Activated CD8-positive, alpha-beta memory T cell treated with anti-CD3 and anti-CD28 coated beads, Interleukin-2, amount 50 U/mL, for 48 hours (primary cell): ENCODE results near the gene MUS81.

Experiments
- DNase-seq: peaks from one replicate; pipeline ENCODE4 v3.0.0-alpha.2; 2020

The MUS81 gene

DNA sequence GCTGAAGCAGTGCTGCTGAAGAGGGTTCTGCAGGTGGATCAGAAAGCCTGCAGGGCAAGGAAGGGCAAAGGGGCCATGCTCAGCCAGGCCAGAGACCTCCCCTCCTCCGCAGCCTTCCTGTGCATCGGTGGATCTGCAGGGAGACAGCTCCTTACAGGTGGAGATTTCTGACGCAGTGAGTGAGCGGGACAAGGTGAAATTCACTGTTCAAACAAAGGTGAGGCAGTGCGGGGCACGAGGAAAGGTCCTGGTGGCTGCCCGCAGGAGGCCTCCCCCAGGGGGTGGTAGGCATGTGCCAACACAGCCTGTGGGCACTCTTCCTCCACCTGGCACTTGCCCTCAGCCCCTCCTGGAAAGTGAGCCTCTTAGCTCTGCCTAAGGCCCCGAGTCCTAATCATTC lies 10.9 kb upstream of the MUS81 start:
- DNase-seq: no peak

DNA sequence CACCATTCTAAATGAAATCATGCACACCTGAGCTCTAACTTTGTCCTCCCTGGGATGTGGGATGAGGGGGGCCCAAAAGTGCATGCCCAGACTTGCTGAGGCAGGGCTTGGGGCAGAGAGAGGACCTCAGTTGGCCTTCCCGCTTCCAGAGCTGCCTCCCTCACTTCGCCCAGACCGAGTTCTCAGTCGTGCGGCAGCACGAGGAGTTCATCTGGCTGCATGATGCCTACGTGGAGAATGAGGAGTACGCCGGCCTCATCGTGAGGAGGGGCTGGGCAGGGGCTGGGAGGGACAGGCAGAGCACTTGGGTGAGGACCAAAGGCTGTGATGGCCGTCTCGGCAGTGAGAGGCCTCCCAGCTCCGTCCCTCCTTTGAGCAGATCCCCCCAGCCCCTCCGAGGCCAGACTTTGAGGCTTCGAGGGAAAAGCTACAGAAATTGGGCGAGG lies 10.4 kb upstream of the MUS81 start:
- no peak for DNase-seq

DNA sequence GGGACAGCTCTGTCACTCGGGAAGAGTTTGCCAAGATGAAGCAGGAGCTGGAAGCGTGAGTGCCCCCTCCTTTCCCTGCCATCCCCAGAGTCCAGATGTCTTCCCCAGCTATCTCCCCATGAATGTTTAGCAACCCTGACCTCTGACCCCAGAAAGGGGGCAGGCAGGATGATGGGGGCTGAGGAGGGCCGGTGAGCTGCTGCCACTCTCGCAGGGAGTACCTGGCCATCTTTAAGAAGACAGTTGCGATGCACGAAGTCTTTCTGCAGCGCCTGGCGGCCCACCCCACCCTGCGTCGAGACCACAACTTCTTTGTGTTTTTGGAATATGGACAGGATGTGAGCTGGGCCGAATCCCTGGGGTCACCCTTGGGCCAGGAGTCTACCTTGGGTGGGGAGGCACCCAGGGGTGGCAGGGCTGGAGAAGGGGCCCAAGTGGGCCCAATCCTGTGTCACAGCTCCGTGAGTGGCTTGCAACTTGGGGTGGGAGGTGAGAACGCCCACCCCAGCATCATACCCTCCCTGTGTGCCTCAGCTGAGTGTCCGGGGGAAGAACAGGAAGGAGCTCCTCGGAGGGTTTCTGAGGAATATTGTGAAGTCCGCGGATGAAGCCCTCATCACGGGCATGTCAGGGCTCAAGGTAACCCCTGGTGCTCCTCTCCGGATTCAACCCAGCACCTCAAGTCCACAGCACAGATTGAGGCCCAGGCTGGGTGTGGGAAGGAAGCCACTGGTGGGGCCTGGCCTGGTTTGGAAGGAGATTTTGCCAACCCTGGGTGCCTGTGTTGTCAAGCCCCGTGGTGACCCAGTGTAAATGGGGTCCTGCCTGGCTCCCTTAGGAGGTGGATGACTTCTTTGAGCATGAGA lies 9.8 kb upstream of the MUS81 start:
- peak; percentile 58 for DNase-seq

DNA sequence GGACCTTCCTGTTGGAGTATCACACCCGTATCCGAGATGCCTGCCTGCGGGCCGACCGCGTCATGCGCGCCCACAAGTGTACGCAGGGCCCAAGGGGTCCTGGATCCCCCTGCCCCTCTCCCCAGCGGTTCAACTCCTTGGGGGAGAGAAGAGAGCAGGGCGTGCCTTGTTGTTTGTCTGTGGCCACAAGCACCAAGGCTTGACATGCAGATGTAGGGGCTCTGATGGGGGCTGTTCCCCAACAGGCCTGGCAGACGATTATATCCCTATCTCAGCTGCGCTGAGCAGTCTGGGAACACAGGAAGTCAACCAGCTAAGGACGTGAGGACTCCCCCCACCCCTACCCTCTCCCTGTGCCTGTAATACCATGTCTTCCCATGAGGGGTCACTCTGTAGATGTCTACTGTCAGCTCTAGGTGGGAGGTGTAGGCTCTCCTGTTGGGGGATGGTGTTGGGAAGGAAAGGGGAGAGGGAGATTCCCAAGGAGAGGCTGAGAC lies 9.1 kb upstream of the MUS81 start:
- DNase-seq: peak; percentile 75

DNA sequence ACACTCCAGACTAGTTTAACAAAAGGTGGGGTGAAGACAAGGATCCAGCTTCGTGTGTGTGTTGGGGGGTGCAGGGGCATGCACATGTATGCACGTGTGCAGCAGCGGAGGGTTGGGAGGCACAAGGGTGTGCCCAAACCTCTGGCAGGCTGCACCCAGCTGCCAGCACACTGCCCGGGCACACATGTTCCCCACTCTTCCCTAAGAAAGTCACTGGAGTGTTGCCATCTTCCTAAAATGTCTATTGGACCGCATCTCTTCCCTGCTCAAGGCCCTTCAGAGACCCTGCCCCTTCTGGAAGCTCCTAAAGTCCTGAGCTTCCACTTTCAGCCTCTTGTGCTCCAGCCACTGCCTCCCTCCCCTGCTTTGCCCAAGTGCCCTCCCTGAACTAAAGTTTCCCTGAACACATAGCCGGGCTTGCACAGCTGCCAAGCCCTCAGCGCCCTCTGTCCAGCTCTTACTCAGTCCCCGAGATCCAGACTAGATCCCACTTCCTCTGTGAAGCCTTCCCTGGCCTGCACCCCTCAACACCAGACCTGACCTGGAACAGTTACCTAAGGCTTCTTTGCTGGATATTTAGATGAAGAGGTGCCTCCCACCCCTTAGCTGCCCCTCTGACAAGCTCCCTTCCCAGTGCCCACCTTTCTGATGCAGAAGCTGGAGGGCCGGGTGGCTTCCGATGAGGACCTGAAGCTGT lies 8.3 kb upstream of the MUS81 start:
- DNase-seq: peak; percentile 61

DNA sequence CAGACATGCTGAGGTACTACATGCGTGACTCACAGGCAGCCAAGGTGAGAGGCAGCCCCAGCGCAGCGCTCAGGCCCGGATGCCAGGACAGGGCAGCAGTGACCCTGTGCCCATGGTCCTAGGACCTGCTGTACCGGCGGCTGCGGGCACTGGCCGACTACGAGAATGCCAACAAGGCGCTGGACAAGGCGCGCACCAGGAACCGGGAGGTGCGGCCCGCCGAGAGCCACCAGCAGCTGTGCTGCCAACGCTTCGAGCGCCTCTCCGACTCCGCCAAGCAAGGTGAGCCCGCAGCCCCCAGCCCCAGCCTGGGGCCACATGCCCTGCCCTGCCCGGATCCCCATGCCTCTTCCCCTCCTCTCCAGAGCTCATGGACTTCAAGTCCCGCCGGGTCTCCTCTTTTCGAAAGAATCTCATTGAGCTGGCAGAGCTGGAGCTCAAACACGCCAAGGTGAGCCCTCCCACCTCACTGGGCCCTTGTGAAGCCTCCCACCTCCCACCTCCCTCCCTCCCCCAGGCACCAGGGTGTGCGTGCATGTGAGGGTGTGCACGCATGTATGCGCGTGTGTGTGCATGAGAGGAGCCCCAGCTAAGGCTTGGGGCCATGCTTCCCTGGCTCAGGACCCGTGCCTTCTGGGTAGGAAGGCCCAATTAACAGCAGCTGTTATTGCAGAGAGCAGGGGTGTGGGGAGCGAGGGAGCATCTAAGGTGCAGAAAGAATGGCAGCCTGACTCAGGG lies 7.6 kb upstream of the MUS81 start:
- DNase-seq: peak; percentile 66

DNA sequence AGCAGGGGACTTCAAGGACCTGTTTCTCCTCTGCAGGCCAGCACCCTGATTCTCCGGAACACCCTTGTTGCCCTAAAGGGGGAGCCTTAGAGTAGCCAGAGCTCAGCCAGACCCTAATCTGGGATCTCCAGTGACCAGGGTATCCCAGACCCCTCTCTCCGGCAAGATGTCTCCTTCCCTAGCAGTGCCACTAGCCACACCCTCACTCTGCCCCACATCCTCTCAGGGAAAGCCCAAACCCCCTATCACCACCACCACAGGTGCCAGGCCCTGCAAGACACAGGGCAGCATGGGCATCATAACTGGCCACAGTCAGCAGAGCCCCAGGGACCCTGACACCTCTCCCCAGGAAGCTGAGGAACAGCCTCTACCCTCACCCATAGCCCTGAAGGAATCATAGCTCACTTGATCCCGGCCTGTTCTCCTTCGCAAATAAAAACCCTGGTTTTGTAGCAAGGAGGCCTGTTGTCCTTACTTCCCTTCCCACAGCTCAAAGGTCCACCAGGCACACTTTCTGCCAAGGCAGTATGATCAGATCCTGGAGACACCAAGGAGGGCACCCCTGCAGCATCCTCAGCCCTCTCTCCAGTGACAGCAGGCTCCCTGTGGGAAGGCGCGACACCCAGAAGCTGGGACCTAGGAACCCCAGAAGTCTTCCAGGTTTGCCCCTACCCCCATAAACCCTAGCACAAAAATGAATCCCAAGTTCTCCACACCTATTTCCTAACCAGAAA lies 6.8 kb upstream of the MUS81 start:
- no peak for DNase-seq

DNA sequence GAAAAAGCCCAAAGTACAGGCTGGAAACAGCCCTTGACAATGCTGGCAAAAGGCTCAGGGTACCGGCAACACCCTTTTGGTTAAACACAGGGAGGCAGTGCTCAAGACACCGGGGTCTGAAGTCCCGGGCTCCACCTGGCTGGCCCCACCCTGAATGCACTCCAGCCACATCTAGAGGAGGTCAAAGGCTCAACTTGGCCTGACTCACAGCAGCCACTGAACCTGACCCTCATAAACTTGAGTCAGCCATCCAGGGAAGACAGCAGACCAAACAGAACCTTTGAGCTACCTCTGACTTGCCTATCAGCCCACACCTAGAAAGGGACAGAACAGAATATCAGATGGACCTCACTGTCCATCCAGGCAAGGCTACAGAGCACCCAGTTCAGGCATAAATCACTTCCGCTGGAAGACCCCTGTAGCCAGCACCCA lies 6.1 kb upstream of the MUS81 start:
- DNase-seq: peak; percentile 57

DNA sequence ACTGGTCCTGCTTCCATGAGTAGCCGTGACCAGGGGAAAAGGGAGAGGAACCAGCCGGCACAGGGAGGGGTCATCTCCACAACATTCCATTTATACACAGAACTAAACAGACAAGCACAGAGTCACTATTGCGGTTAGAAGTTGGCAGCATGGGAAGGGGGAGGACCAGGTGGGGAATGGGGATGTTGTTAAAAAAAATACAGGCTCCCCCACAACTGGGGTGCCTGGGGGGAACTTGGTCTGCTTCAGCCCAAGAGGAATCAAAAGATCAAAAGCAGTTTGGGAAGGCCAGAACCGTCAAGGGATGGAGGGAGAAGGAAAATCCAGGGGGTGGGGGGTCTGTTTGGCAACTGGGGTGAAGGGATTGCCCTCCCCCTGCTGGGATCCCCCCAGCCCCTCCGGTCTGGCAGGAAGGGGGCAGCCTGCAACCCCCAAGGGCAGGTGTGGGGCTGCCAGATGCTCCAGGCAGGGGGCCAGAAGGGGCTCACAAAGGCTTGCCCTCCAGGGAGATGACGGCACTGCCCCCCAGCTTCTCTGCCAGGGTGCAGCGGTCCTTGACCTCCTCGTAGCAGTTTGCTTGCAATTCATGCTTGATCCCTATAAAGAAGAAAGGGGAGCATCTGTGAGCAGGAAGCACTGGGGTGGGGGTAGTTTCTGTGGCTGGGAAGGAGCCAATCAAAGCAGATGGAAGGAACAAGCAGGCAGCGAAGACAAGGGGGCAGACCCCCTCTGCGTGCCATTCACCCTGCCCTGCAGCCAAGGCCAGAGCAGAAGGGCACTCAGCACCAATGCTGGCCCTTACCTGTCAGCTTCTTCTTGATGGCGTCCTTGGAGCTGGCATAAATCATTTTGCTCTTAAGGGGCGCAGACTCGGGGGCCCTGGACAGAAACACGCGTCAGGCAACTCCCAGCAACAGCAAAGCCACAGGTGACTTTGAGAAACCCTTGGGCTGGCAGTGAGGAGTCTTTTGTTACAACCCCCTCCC lies 5.1 kb upstream of the MUS81 start:
- DNase-seq: peak; percentile 48

DNA sequence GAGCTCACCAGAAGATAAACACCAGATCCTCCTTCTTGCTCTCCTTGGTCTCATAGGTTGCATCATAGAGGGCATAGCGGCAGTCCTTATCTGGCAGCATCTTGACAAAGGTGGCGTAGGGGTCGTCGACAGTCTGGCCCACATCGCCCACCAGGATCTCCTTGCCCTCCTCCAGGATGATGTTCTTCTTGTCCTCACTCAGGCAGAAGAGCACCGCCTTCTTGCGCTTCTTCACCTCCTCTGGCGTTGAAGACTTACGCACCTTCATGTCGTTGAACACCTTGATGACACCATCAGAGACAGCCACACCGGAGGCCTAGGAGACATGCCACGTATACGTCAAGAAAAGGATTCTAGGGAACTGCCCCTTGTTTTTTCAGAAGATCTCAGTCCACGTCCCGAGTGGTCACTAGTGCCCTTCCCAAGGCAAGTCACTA lies 4.3 kb upstream of the MUS81 start:
- DNase-seq: peak; percentile 48

DNA sequence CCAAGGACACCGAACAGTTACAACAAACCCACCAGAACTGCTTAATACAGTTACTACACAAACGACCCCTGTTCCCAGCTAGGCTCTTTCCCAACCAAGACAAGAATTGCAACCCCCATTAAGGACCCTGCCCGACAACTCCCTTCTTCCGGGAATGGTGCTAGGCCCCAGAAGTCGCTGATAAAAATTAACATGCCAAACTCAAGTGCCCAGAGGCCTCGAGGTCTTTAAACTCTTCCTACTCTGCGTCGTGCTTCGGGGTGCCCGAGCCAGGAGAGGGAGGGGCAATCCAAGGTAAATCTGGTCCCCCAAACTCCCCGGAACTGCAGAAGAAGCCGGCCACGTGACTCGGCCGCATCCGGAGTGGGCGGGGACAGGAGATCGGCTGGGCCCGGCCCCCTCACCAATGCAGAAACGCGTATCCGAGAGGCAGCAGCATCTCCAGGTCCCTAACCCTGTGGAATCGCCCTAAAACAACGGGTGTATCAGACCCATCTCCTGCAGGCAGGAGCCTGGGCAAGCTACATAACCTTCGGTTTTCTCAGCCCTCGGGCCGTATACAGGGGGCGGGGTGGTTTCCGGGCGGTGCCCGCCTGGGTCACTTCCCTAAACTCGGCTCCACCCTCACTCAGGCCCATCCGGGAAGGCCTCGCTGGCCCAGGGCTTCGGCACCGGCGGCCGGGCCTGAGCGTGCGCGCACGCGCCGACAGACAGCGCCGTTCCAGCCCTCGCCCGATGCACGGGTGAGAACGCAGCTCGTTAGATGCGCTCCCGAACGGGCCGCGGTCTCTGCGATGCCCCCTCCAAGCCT lies 3.3 kb upstream of the MUS81 start:
- peak; percentile 90 for DNase-seq

DNA sequence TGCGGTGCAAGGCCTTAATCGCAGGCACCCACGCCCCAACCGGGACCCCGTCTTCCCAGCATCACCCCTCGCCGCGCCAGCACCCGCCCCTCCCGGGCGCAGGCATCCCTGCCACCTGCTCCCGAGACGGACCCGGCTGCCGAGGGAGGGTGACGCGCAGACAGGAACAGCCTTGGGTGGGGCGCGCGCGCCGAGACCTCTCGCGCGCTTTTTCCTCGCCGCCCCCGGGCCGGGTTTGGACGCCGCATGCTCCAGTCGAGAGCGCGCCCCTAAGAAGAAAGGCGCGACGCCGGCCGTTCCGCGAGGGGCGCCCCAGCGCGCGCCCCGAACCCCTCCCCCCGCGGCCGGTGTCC lies 2.8 kb upstream of the MUS81 start:
- DNase-seq: peak; percentile 85

DNA sequence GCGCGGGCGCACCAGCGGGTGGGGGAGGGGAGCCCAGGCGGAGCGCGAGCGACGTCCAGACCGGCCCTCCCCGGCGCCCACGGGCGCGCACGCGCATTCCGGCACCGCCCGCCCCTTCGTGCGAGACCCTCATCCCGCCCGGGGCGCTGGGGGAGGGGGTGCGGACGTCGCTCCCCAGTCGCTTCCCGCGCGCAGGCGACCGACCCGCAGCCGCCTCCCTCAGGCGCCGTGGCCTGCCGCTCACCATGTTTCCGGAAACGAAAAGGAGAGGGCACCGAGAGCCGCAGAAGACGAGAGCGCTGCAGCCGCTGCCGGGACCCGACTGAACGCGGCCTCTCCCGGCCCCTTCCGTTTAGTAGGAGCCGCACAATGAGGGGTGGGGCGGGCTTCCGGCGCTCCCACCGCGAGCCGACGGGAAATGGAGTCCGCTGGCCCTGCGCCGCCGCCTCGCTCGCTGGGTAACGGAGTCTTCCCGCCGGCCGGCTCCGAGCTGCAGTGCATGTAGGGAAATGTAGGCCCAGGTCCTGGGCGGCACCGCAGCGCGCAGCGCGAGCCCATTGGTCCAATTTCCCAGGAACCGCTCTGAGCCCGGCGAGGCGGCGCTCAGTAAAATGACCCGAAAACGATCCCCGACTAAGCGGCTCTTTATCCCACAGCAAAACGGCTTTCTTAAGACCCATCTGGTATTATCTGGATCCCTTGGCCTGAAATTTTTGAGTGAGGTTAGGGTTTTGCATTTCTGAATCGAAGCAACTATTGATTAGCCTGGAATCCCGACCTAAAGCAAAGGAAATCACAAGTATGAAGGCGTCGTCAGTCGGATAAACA lies 2.2 kb upstream of the MUS81 start, which contains the start of gene CFL1:
CFL1 (minus strand) TSS at position 328 of the 828 bp plus-strand sequence; CDS start at position 247, 81 bp downstream.
- DNase-seq: peak; percentile 97

DNA sequence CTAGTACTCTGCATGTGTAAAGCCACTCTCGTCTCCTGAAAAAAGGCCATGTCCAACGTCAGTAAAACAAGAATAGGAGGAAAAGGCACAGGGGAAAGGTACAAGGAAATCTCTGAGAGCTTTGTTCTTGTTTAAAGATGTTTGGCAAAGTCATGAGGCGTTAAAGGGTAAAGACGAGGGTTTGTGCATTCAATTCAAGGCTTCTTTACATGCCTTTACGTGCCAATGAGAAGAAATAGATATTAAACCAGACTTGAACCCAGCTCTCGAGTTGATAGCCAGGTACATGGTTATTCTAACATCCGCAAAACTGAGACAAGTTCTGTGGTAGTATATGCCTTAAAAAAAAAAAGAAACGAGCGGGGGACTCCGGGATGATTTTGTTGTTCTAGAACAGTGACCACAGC lies 1.5 kb upstream of the MUS81 start:
- DNase-seq: no peak

DNA sequence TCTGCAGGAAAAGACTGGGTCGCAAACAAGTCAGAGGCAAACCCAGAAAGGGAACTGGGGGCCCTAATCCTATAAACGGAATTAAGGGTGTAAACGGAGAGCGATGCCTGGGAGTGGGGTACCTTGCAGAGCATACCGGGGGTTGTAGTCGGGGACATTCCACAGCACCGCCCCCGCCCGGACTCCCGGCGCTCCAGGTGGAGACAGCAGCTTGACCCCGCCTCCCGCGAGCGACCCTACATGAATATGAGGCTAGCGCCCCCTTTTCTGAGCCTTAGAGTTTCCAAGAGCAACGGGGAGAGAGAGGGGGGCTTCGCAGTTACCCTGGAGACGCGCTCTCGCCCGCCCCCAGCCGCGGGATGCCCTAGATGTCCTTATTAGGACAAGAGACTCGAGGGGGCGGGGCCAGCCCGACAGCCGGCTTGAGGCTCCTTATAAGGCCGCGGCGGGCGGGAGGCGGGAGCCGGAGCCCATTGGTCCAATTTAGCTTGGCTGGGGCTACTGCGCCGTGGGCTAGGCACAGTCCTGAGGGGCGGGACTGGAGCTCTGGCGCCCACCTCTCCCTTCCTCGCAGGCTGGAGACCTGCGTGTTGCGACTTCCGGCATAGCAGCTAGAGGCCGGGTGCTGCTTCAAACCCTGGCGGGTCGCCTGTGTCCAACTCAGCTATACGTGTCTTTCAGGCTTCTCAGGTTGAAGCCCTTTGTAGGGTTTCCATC lies 980 bp upstream of the MUS81 start:
- peak; percentile 98 for DNase-seq

DNA sequence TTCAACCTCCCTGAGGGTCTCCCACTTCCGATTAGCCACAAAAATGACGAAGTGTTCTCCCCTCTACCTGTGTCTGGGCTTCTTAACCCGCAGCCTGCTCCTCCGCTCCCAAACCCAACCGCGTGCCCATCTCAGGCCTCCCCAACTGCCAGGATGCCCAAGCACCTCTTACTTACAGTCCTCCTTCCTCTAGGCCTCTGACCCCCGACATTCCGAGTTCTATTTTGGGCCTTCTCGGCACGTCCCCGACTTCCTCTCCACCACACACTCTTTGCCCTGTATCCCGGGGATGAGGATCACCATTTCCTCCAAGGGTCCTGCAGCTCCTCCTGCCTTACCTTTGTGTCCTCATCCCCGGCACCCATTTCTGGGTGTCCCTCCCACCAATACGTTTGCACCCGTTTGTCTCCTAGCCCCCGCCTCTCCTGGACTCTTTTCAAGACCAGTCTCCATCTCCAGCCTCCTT lies 388 bp upstream of the MUS81 start:
- peak; percentile 81 for DNase-seq

DNA sequence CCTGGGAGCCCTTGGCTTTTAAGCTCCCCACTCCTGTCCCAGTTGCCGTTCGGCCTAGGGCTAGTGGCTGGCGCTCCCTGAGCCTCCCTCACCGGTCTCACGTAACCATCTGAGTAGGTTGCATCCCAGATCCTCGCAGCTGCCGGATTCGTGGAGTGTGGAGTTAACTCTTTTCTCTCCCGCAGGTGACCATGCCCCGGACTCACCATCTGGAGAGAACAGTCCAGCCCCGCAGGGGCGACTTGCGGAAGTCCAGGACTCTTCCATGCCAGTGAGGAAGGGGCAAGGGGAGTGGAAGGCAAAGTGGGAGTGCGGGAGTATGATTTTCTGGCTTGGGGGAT lies 902 bp downstream of the MUS81 start:
- no peak for DNase-seq

DNA sequence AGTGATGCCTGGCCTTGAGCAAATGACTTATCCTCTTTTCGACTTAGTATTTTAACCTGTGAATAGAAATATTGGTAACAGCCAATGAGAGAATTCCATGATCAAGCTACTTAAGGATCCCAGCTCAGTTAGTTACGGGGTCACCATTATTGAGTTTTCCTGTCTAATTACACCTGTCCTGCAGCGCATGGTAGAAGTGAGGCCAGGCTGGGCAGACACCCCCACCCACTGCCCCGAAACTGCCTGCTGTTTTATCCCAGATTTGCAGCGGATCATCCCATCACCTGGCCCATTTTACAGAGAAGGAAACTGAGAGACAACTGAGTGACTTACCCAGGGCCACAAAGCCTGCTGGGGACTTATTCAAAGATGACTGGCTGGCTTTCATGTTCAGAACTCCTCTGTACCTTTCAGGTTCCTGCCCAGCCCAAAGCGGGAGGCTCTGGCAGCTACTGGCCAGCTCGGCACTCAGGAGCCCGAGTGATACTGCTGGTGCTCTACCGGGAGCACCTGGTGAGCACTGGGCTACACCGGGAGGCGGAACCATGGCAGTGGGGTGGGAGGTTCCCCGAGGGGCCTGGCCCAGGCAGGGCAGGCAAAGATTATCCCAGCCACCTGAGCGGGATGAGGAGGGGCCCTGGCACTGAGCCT lies 1.4 kb downstream of the MUS81 start:
- DNase-seq: peak; percentile 52
